HPDE6-E6E7 (cell line): ENCODE data around the gene PGF.

Experiments used
- DNase-seq: peaks from one replicate; pipeline ENCODE4 v3.0.0; 2011; ENCODE audit warnings: missing footprints; ENCODE audit errors: extremely low spot score

PGF gene

DNA sequence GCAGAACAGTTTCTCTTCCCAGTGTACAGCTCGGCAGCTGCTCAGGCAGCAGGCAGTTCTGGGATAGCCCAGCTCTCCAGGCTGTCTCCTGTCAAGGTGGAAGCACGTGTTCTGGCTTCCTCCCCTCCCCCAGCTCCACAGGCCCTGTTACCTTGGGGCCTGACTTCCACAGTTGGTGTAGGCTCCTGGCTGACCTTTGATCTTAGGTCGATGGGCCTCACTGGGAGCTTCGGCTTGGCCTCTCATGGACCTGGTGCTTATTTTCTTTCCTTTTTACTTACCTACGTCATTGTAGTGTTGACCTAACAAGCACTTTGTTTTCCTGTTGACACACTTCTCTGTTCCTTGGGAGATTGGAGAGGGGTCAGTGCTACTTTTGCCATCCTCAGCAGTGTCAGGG lies 56.7 kb downstream of the PGF start:
- no peak for DNase-seq

- DNase-seq = no peak
Measured at GRCh38 chr14:74898083-74898482, 57.3 kb downstream of the PGF start.

DNA sequence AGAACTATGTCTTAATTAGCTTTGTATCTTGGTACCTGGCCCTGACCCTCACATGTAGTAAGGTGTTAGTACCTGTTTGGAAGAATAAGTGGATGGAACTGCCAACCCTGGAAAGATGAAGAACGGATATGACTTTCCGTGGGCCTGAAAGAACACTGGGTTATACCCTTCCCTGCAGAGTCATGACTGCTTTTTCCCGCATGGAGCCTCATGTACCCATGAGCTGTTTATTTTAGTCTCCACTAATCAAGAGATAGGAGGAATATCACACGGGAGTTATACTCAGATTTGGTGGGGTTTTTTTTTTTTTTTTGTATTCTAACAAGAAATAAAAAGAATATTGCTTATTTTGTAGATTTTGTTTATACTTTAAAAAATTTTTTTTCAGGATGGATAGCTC lies 57.8 kb downstream of the PGF start:
- no peak for DNase-seq

DNA sequence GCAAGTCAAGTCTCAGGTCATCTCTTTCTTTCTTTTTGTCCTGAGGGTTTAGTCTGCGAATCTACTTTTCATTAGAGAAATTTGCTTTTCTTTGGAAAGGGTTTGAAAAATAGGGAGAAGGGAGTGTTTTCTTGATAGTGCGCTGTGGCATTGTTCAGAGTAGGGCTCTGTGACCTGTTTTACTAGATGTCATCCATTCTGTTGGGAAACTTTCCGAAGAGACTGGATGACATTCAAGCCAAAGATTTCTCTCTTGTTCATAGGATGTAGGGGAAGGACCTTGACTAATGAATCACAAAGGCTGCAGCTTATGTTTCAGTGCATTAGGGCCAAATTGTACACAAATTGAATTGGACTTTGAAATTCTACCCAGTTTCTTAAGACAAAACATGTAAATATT lies 59.0 kb downstream of the PGF start:
- DNase-seq = no peak

DNA sequence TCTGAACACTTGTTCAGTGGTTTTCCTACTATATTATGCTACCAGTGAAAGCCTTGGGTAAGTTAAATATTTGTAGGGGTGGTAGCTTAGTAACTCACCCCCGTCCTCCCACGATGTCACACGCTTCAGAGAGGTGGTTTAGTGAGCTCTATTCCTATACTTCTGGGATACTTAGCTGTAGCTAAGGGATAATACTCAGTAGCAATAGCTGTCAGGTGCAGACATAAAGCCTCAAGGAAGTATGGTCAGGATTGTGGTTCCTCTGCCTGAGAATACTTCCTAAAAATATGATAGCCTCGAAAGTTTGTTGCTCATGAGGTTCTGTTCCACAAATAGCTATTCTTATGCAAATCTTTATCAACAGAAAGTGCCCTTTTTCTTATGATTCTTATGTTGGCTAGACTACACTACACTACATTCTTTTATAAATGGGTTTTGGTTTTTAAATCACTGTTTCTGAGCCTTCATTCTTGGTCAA lies 61.7 kb downstream of the PGF start:
- DNase-seq = no peak

- no peak for DNase-seq
Measured at GRCh38 chr14:74892745-74893144, 62.7 kb downstream of the PGF start.

DNA sequence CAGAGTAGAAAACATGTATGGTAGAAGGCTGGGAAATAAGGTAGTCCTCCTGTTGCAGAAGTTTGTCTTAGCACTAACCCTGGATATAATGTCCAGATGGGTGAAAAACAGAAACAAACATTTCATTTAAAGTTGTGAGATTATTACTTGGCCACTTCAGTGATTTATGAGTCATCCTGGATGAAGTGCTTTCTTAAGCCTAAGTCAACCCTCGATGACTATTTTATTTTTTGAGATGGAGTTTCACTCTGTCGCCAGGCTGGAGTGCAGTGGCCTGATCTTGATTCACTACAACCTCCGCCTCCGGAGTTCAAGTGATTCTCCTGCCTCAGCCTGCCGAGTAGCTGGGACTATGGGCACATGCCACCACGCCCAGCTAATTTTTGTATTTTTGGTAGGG lies 63.5 kb downstream of the PGF start:
- no peak for DNase-seq
